Hematopoietic multipotent progenitor cell treated with erythropoietin and hydrocortisone succinate and interleukin-3 and kit ligand, for 17 days (in vitro differentiated cells): ENCODE results near the gene RNF111.
A peak's percentile ranks its signal among the peaks of the same experiment; 100 is the strongest.

Experiments used
- DNase-seq: peaks from one replicate; pipeline ENCODE4 v3.0.0-alpha.2; 2015; ENCODE audit warnings: low spot score

The RNF111 gene

GRCh38 chr15:58987491-58988005 lies at the start of gene RNF111:
Gene RNF111 (plus strand): TSS chr15:58987663. CDS start chr15:59030823, 43,160 bp downstream.
- peak; percentile 91 for DNase-seq

- DNase-seq, result no peak
Measured at GRCh38 chr15:58947179-58947578, 40.3 kb upstream of the RNF111 start.

- DNase-seq, result no peak
Measured at GRCh38 chr15:58951388-58952007, 36.0 kb upstream of the RNF111 start.

- DNase-seq, result no peak
Measured at GRCh38 chr15:58952751-58953150, 34.7 kb upstream of the RNF111 start.

- DNase-seq, result peak; percentile 73
Measured at GRCh38 chr15:58957101-58957973, 30.1 kb upstream of the RNF111 start.

- no peak for DNase-seq
Measured at GRCh38 chr15:58958811-58959210, 28.7 kb upstream of the RNF111 start.

- no peak for DNase-seq
Measured at GRCh38 chr15:58962136-58962535, 25.3 kb upstream of the RNF111 start.

GRCh38 chr15:58962662-58963565 lies 24.5 kb upstream of the RNF111 start:
- no peak for DNase-seq

GRCh38 chr15:58966698-58967097 lies 20.8 kb upstream of the RNF111 start:
- no peak for DNase-seq

GRCh38 chr15:58967479-58967878 lies 20.0 kb upstream of the RNF111 start:
- DNase-seq, result no peak

GRCh38 chr15:58977887-58978286 lies 9.6 kb upstream of the RNF111 start:
- DNase-seq, result no peak

- DNase-seq, result peak; percentile 62
Measured at GRCh38 chr15:58980351-58980939, 7.0 kb upstream of the RNF111 start.

GRCh38 chr15:58981808-58982475 lies 5.5 kb upstream of the RNF111 start:
- DNase-seq, result peak; percentile 22

GRCh38 chr15:58983261-58983660 lies 4.2 kb upstream of the RNF111 start:
- DNase-seq, result no peak

GRCh38 chr15:58985443-58985842 lies 2.0 kb upstream of the RNF111 start:
- DNase-seq, result no peak

GRCh38 chr15:58987036-58987435 lies 427 bp upstream of the RNF111 start:
- DNase-seq, result no peak

- peak; percentile 52 for DNase-seq
Measured at GRCh38 chr15:58988006-58988785, 733 bp downstream of the RNF111 start.

GRCh38 chr15:58992181-58992580 lies 4.7 kb downstream of the RNF111 start:
- no peak for DNase-seq

- no peak for DNase-seq
Measured at GRCh38 chr15:58994906-58995453, 7.5 kb downstream of the RNF111 start.

- no peak for DNase-seq
Measured at GRCh38 chr15:58999694-59000093, 12.2 kb downstream of the RNF111 start.
